Neutrophil (primary cell): ENCODE data around the gene HPCAL1.
A peak's percentile ranks its signal among the peaks of the same experiment; 100 is the strongest.

Experiments used
- H3K27ac ChIP-seq: fragments of 200-600 bp; sonication (generic); 2 replicates; pipeline ENCODE4 v1.5.1; 2016; ENCODE audit warnings: mild to moderate bottlenecking, moderate library complexity
- H3K27me3 ChIP-seq: fragments of 200-600 bp; sonication (generic); 2 replicates; pipeline ENCODE4 v1.6.0; 2016; ENCODE audit warnings: mild to moderate bottlenecking
- H3K36me3 ChIP-seq: fragments of 200-600 bp; sonication (generic); 2 replicates; pipeline ENCODE4 v1.5.1; 2017
- H3K4me1 ChIP-seq, 2 experiments: fragments of 200-600 bp in 1 of 2; sonication (generic) in 1 of 2; 1 replicate in 1 of 2; 2 replicates in 1 of 2; pipeline versions ENCODE4 v1.5.1 to v1.6.1; 2013 to 2016; ENCODE audit warnings: low read depth in 1 of 2, low read length in 1 of 2, mild to moderate bottlenecking in 1 of 2, moderate library complexity in 1 of 2; ENCODE audit not compliant: control insufficient read depth in 1 of 2, insufficient read depth in 1 of 2
- H3K4me3 ChIP-seq, 2 experiments: fragments of 200-600 bp in 1 of 2; sonication (generic) in 1 of 2; 1 replicate in 1 of 2; 2 replicates in 1 of 2; pipeline ENCODE4 v1.5.1; 2013 to 2016; ENCODE audit warnings: low read depth in 1 of 2, low read length in 1 of 2, mild to moderate bottlenecking in 1 of 2, moderate library complexity in 1 of 2
- H3K9me3 ChIP-seq: fragments of 200-600 bp; sonication (generic); 2 replicates; pipeline ENCODE4 v1.5.1; 2016
- CTCF ChIP-seq: fragments of 200-600 bp; sonication (generic); IDR thresholded peaks from 2 replicates; pipeline ENCODE4 v1.5.1; 2016; ENCODE audit warnings: antibody characterized with exemption

Gene HPCAL1

GRCh38 chr2:10399358-10399757 is 96.7 kb downstream of the HPCAL1 start:
- Histone ChIP-seq H3K4me1 (peaks cover 32 to 41% of the 10 kb centered on the region in 2 experiments), H3K27ac (peak overlapping the region; percentile 75), H3K36me3 (peaks cover 5% of the 10 kb centered on the region), H3K27me3 (no peaks in the 10 kb centered on the region), H3K4me3 (no peak overlapping the region), H3K9me3 (no peaks in the 10 kb centered on the region)
- no peak for TF ChIP-seq CTCF

GRCh38 chr2:10400002-10400401 is 97.3 kb downstream of the HPCAL1 start:
- TF ChIP-seq CTCF, result no peak
- Histone ChIP-seq H3K27me3 (no peaks in the 10 kb centered on the region), H3K36me3 (peaks cover 12% of the 10 kb centered on the region), H3K4me3 (peak overlapping the region in 1 of 2 experiments; percentile 8), H3K27ac (peak overlapping the region; percentile 75), H3K4me1 (peaks cover 32 to 41% of the 10 kb centered on the region in 2 experiments), H3K9me3 (no peaks in the 10 kb centered on the region)

GRCh38 chr2:10400568-10400977 is 97.9 kb downstream of the HPCAL1 start:
- H3K4me1 ChIP-seq, result peaks cover 32 to 41% of the 10 kb centered on the region in 2 experiments
- peak overlapping the region in 1 of 2 experiments; percentile 8 for H3K4me3 ChIP-seq
- peak overlapping the region; percentile 75 for H3K27ac ChIP-seq
- H3K27me3 ChIP-seq, result no peaks in the 10 kb centered on the region
- no peaks in the 10 kb centered on the region for H3K9me3 ChIP-seq
- H3K36me3 ChIP-seq, result peaks cover 12% of the 10 kb centered on the region
- no peak for TF ChIP-seq CTCF

- H3K27me3 ChIP-seq, result no peaks in the 10 kb centered on the region
- TF ChIP-seq CTCF, result no peak
- H3K4me3 ChIP-seq, result peak overlapping the region in 1 of 2 experiments; percentile 8
- H3K4me1 ChIP-seq, result peaks cover 36 to 48% of the 10 kb centered on the region in 2 experiments
- H3K27ac ChIP-seq, result peak overlapping the region; percentile 75
- H3K36me3 ChIP-seq, result peaks cover 12% of the 10 kb centered on the region
- H3K9me3 ChIP-seq, result no peaks in the 10 kb centered on the region
Observed at GRCh38 chr2:10400978-10401951, 98.6 kb downstream of the HPCAL1 start.

GRCh38 chr2:10402062-10402585 is 99.4 kb downstream of the HPCAL1 start:
- no peak for TF ChIP-seq CTCF
- H3K36me3 ChIP-seq, result peaks cover 12% of the 10 kb centered on the region
- H3K27me3 ChIP-seq, result no peaks in the 10 kb centered on the region
- no peaks in the 10 kb centered on the region for H3K9me3 ChIP-seq
- H3K4me3 ChIP-seq, result no peak overlapping the region
- H3K27ac ChIP-seq, result no peak overlapping the region
- peaks cover 44 to 56% of the 10 kb centered on the region in 2 experiments for H3K4me1 ChIP-seq
